ENCODE data around the gene MCU. TPM values are rescaled to one million over a fixed set of nuclear protein-coding genes. Genes with fewer than 3 reads are reported as not detected.

MCU gene
- total RNA-seq, 1 donor from 2014 or later = 63.8 TPM

- TF ChIP-seq, protein P1, sequence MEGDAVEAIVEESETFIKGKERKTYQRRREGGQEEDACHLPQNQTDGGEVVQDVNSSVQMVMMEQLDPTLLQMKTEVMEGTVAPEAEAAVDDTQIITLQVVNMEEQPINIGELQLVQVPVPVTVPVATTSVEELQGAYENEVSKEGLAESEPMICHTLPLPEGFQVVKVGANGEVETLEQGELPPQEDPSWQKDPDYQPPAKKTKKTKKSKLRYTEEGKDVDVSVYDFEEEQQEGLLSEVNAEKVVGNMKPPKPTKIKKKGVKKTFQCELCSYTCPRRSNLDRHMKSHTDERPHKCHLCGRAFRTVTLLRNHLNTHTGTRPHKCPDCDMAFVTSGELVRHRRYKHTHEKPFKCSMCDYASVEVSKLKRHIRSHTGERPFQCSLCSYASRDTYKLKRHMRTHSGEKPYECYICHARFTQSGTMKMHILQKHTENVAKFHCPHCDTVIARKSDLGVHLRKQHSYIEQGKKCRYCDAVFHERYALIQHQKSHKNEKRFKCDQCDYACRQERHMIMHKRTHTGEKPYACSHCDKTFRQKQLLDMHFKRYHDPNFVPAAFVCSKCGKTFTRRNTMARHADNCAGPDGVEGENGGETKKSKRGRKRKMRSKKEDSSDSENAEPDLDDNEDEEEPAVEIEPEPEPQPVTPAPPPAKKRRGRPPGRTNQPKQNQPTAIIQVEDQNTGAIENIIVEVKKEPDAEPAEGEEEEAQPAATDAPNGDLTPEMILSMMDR (IDR thresholded peaks at IDR 0.05; ENCODE audit: unreplicated experiment) = no peak
- Mint-ChIP-seq H3K9me3 (ENCODE audit: low read depth) (peaks cover 3% of the 10 kb centered on the region), H3K27ac (no peak overlapping the region), H3K4me3 (ENCODE audit: low read depth) (no peak overlapping the region), H3K36me3 (ENCODE audit: insufficient read depth) (peaks cover 15% of the 10 kb centered on the region), H3K4me1 (ENCODE audit: low read depth) (peaks cover 3% of the 10 kb centered on the region), H3K27me3 (no peaks in the 10 kb centered on the region)
- no peak for DNase-seq (ENCODE audit: low spot score, unreplicated experiment)
Observed at GRCh38 chr10:72925951-72926465, 234.1 kb downstream of the MCU start.

- TF ChIP-seq, protein P1 (IDR thresholded peaks at IDR 0.05; ENCODE audit: unreplicated experiment) = no peak
- Mint-ChIP-seq H3K27ac (no peak overlapping the region), H3K9me3 (ENCODE audit: low read depth) (no peaks in the 10 kb centered on the region), H3K27me3 (no peaks in the 10 kb centered on the region), H3K4me3 (ENCODE audit: low read depth) (no peak overlapping the region), H3K4me1 (ENCODE audit: low read depth) (peaks cover 3% of the 10 kb centered on the region), H3K36me3 (ENCODE audit: insufficient read depth) (peaks cover 5% of the 10 kb centered on the region)
- no peak for DNase-seq (ENCODE audit: low spot score, unreplicated experiment)
Observed at GRCh38 chr10:72927485-72927884, 235.5 kb downstream of the MCU start.

GRCh38 chr10:72928798-72929197 lies 236.9 kb downstream of the MCU start:
- Mint-ChIP-seq H3K9me3 (ENCODE audit: low read depth) (no peaks in the 10 kb centered on the region), H3K36me3 (ENCODE audit: insufficient read depth) (peaks cover 5% of the 10 kb centered on the region), H3K27ac (no peak overlapping the region), H3K4me3 (ENCODE audit: low read depth) (no peak overlapping the region), H3K4me1 (ENCODE audit: low read depth) (peaks cover 3% of the 10 kb centered on the region), H3K27me3 (no peaks in the 10 kb centered on the region)
- TF ChIP-seq, protein P1 (IDR thresholded peaks at IDR 0.05; ENCODE audit: unreplicated experiment) = no peak
- no peak for DNase-seq (ENCODE audit: low spot score, unreplicated experiment)

DNA sequence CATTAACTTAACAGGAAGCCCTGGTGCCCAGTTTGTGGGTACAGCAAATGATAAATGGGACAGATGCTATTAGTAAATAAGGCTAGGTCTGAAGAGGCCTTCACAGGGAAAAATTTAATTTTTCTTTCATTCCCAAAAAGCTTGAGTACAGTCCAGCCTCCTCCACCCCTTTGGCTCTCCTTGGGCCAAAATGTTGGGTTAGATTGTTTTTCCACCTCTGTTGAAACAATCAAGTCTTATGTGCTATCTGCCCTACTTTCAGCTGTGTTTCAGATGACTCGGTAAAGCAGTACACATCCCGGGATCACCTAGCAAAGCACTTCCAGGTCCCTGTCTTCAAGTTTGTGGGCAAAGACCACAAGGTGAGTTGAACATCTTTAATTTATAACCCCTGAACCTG lies 238.3 kb downstream of the MCU start:
- H3K4me1 Mint-ChIP-seq (ENCODE audit: low read depth) = peaks cover 3% of the 10 kb centered on the region
- TF ChIP-seq, protein P1 (IDR thresholded peaks at IDR 0.05; ENCODE audit: unreplicated experiment) = no peak
- DNase-seq (ENCODE audit: low spot score, unreplicated experiment) = no peak
- no peaks in the 10 kb centered on the region for H3K9me3 Mint-ChIP-seq (ENCODE audit: low read depth)
- peaks cover under 1% of the 10 kb centered on the region for H3K36me3 Mint-ChIP-seq (ENCODE audit: insufficient read depth)
- H3K27me3 Mint-ChIP-seq = no peaks in the 10 kb centered on the region
- H3K4me3 Mint-ChIP-seq (ENCODE audit: low read depth) = no peak overlapping the region
- H3K27ac Mint-ChIP-seq = no peak overlapping the region

DNA sequence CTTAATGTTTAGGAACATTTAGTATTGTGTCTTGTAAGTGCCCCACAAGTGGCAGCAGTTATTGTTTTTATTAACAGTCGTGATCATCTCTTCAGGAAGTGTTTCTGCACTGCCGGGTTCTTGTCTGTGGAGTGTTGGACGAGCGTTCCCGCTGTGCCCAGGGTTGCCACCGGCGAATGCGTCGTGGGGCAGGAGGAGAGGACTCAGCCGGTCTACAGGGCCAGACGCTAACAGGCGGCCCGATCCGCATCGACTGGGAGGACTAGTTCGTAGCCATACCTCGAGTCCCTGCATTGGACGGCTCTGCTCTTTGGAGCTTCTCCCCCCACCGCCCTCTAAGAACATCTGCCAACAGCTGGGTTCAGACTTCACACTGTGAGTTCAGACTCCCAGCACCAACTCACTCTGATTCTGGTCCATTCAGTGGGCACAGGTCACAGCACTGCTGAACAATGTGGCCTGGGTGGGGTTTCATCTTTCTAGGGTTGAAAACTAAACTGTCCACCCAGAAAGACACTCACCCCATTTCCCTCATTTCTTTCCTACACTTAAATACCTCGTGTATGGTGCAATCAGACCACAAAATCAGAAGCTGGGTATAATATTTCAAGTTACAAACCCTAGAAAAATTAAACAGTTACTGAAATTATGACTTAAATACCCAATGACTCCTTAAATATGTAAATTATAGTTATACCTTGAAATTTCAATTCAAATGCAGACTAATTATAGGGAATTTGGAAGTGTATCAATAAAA lies 240.5 kb downstream of the MCU start:
- Mint-ChIP-seq H3K27me3 (no peaks in the 10 kb centered on the region), H3K27ac (no peak overlapping the region), H3K36me3 (ENCODE audit: insufficient read depth) (peaks cover 11% of the 10 kb centered on the region), H3K9me3 (ENCODE audit: low read depth) (no peaks in the 10 kb centered on the region), H3K4me3 (ENCODE audit: low read depth) (no peak overlapping the region), H3K4me1 (ENCODE audit: low read depth) (peaks cover 3% of the 10 kb centered on the region)
- TF ChIP-seq, protein P1 (IDR thresholded peaks at IDR 0.05; ENCODE audit: unreplicated experiment) = no peak
- DNase-seq (ENCODE audit: low spot score, unreplicated experiment) = no peak
